ENCODE results near the gene ZNF519. TPM values are rescaled to one million over a fixed set of nuclear protein-coding genes. Genes with fewer than 3 reads are reported as not detected.
A peak's percentile ranks its signal among the peaks of the same experiment; 100 is the strongest.
"Not testable (repeated sequence)": the region's sequence is repeated elsewhere in the genome, so short reads cannot be mapped to it uniquely, and the experiment has no call there.

The ZNF519 gene
- 6.3 TPM for total RNA-seq

- H3K27me3 ChIP-seq (ENCODE audit: control insufficient read depth in 3 of 3, insufficient read depth in 3 of 3, low read length in 3 of 3); H3K36me3 ChIP-seq (ENCODE audit: control insufficient read depth in 3 of 3, insufficient read depth in 3 of 3, low read length in 3 of 3); H3K4me1 ChIP-seq (ENCODE audit: control insufficient read depth in 3 of 3, insufficient read depth in 3 of 3, low read length in 3 of 3); H3K9me3 ChIP-seq (ENCODE audit: control insufficient read depth in 3 of 3, low read length in 3 of 3): not testable (repeated sequence)
- Histone ChIP-seq H3K4me3 (ENCODE audit: low read length in 3 of 3) (peak within 1 kb of the TSS; percentile 81 to 84 (median 82)), H3K27ac (ENCODE audit: low read depth, low read length) (peak within 1 kb of the TSS; percentile 7), H3K9ac (ENCODE audit: low read depth in 1 of 3, low read length in 3 of 3) (peak within 1 kb of the TSS; percentile 73 to 82 (median 74))
These were observed at the start of gene ZNF519 for GRCh38 chr18:14132271-14132700. TSS of gene ZNF519 (minus strand) at chr18:14132435. CDS start at chr18:14132277, 158 bp downstream.

GRCh38 chr18:14179306-14179705 lies 47.1 kb upstream of the ZNF519 start:
- Histone ChIP-seq H3K9ac (ENCODE audit: low read depth in 1 of 3, low read length in 3 of 3) (peak overlapping the region in 1 of 3 donors; percentile 68), H3K27ac (ENCODE audit: low read depth, low read length) (no peak overlapping the region), H3K9me3 (ENCODE audit: control insufficient read depth in 3 of 3, low read length in 3 of 3) (no peaks in the 10 kb centered on the region), H3K4me1 (ENCODE audit: control insufficient read depth in 3 of 3, insufficient read depth in 3 of 3, low read length in 3 of 3) (no peaks in the 10 kb centered on the region), H3K27me3 (ENCODE audit: control insufficient read depth in 3 of 3, insufficient read depth in 3 of 3, low read length in 3 of 3) (no peaks in the 10 kb centered on the region), H3K4me3 (ENCODE audit: low read length in 3 of 3) (peak overlapping the region; percentile 30 to 59 (median 49)), H3K36me3 (ENCODE audit: control insufficient read depth in 3 of 3, insufficient read depth in 3 of 3, low read length in 3 of 3) (no peaks in the 10 kb centered on the region)

- not testable (repeated sequence) for H3K4me1 ChIP-seq (ENCODE audit: control insufficient read depth in 3 of 3, insufficient read depth in 3 of 3, low read length in 3 of 3); H3K27ac ChIP-seq (ENCODE audit: low read depth, low read length); H3K27me3 ChIP-seq (ENCODE audit: control insufficient read depth in 3 of 3, insufficient read depth in 3 of 3, low read length in 3 of 3); H3K36me3 ChIP-seq (ENCODE audit: control insufficient read depth in 3 of 3, insufficient read depth in 3 of 3, low read length in 3 of 3); H3K9me3 ChIP-seq (ENCODE audit: control insufficient read depth in 3 of 3, low read length in 3 of 3)
- Histone ChIP-seq H3K9ac (ENCODE audit: low read depth in 1 of 3, low read length in 3 of 3) (peak overlapping the region in 1 of 3 donors; percentile 68), H3K4me3 (ENCODE audit: low read length in 3 of 3) (peak overlapping the region; percentile 30 to 59 (median 58))
These were observed 46.3 kb upstream of the ZNF519 start for GRCh38 chr18:14178321-14179196.

GRCh38 chr18:14177540-14178320 lies 45.5 kb upstream of the ZNF519 start:
- not testable (repeated sequence) for H3K36me3 ChIP-seq (ENCODE audit: control insufficient read depth in 3 of 3, insufficient read depth in 3 of 3, low read length in 3 of 3); H3K27ac ChIP-seq (ENCODE audit: low read depth, low read length); H3K9ac ChIP-seq (ENCODE audit: low read depth in 1 of 3, low read length in 3 of 3); H3K27me3 ChIP-seq (ENCODE audit: control insufficient read depth in 3 of 3, insufficient read depth in 3 of 3, low read length in 3 of 3); H3K4me1 ChIP-seq (ENCODE audit: control insufficient read depth in 3 of 3, insufficient read depth in 3 of 3, low read length in 3 of 3); H3K4me3 ChIP-seq (ENCODE audit: low read length in 3 of 3); H3K9me3 ChIP-seq (ENCODE audit: control insufficient read depth in 3 of 3, low read length in 3 of 3)

GRCh38 chr18:14175404-14175803 lies 43.2 kb upstream of the ZNF519 start:
- H3K36me3 ChIP-seq (ENCODE audit: control insufficient read depth in 3 of 3, insufficient read depth in 3 of 3, low read length in 3 of 3); H3K9me3 ChIP-seq (ENCODE audit: control insufficient read depth in 3 of 3, low read length in 3 of 3); H3K27me3 ChIP-seq (ENCODE audit: control insufficient read depth in 3 of 3, insufficient read depth in 3 of 3, low read length in 3 of 3); H3K27ac ChIP-seq (ENCODE audit: low read depth, low read length); H3K4me3 ChIP-seq (ENCODE audit: low read length in 3 of 3); H3K4me1 ChIP-seq (ENCODE audit: control insufficient read depth in 3 of 3, insufficient read depth in 3 of 3, low read length in 3 of 3); H3K9ac ChIP-seq (ENCODE audit: low read depth in 1 of 3, low read length in 3 of 3): not testable (repeated sequence)

GRCh38 chr18:14174706-14175085 lies 42.5 kb upstream of the ZNF519 start:
- Histone ChIP-seq H3K27me3 (ENCODE audit: control insufficient read depth in 3 of 3, insufficient read depth in 3 of 3, low read length in 3 of 3) (no peaks in the 10 kb centered on the region), H3K9ac (ENCODE audit: low read depth in 1 of 3, low read length in 3 of 3) (no peak overlapping the region), H3K9me3 (ENCODE audit: control insufficient read depth in 3 of 3, low read length in 3 of 3) (no peaks in the 10 kb centered on the region), H3K4me1 (ENCODE audit: control insufficient read depth in 3 of 3, insufficient read depth in 3 of 3, low read length in 3 of 3) (no peaks in the 10 kb centered on the region), H3K27ac (ENCODE audit: low read depth, low read length) (no peak overlapping the region), H3K36me3 (ENCODE audit: control insufficient read depth in 3 of 3, insufficient read depth in 3 of 3, low read length in 3 of 3) (no peaks in the 10 kb centered on the region), H3K4me3 (ENCODE audit: low read length in 3 of 3) (no peak overlapping the region)

- not testable (repeated sequence) for H3K27me3 ChIP-seq (ENCODE audit: control insufficient read depth in 3 of 3, insufficient read depth in 3 of 3, low read length in 3 of 3); H3K27ac ChIP-seq (ENCODE audit: low read depth, low read length); H3K9ac ChIP-seq (ENCODE audit: low read depth in 1 of 3, low read length in 3 of 3); H3K4me1 ChIP-seq (ENCODE audit: control insufficient read depth in 3 of 3, insufficient read depth in 3 of 3, low read length in 3 of 3); H3K9me3 ChIP-seq (ENCODE audit: control insufficient read depth in 3 of 3, low read length in 3 of 3); H3K36me3 ChIP-seq (ENCODE audit: control insufficient read depth in 3 of 3, insufficient read depth in 3 of 3, low read length in 3 of 3); H3K4me3 ChIP-seq (ENCODE audit: low read length in 3 of 3)
These were observed 41.9 kb upstream of the ZNF519 start for GRCh38 chr18:14174002-14174705.

GRCh38 chr18:14173116-14173951 lies 41.1 kb upstream of the ZNF519 start:
- not testable (repeated sequence) for H3K36me3 ChIP-seq (ENCODE audit: control insufficient read depth in 3 of 3, insufficient read depth in 3 of 3, low read length in 3 of 3); H3K4me3 ChIP-seq (ENCODE audit: low read length in 3 of 3); H3K4me1 ChIP-seq (ENCODE audit: control insufficient read depth in 3 of 3, insufficient read depth in 3 of 3, low read length in 3 of 3); H3K9me3 ChIP-seq (ENCODE audit: control insufficient read depth in 3 of 3, low read length in 3 of 3); H3K27me3 ChIP-seq (ENCODE audit: control insufficient read depth in 3 of 3, insufficient read depth in 3 of 3, low read length in 3 of 3); H3K9ac ChIP-seq (ENCODE audit: low read depth in 1 of 3, low read length in 3 of 3); H3K27ac ChIP-seq (ENCODE audit: low read depth, low read length)

Measured in skeletal muscle tissue (tissue), 4 donors.